Gastroesophageal sphincter (tissue), 4 donors: ENCODE results near the gene OR10W1. TPM values are rescaled to one million over a fixed set of nuclear protein-coding genes. Genes with fewer than 3 reads are reported as not detected.

Source experiments
- ATAC-seq: fragments of 150-250 bp; one replicate; pipeline ENCODE4 v1.9.1; 2016; ENCODE audit warnings: mild to moderate bottlenecking, moderate library complexity
- H3K27ac ChIP-seq, 4 donors: fragments of 200-600 bp; sonication (generic) in 3 of 4; 1 replicate in 3 of 4; 2 replicates in 1 of 4; pipeline ENCODE4 v1.5.1; 2016 to 2019
- H3K27me3 ChIP-seq: fragments of 200-600 bp; sonication (generic); one replicate; pipeline ENCODE4 v1.5.1; 2019
- H3K36me3 ChIP-seq, 2 donors: fragments of 200-600 bp; sonication (generic); one replicate each; pipeline ENCODE4 v1.5.1; 2019; ENCODE audit warnings: control low read depth in 1 of 2
- H3K4me1 ChIP-seq, 3 donors: fragments of 200-600 bp; sonication (generic); 1 replicate in 2 of 3; 2 replicates in 1 of 3; pipeline ENCODE4 v1.5.1; 2016 to 2019; ENCODE audit warnings: control low read depth in 2 of 3
- H3K4me3 ChIP-seq, 2 donors: fragments of 200-600 bp; sonication (generic); one replicate each; pipeline ENCODE4 v1.5.1; 2019; ENCODE audit warnings: mild to moderate bottlenecking in 1 of 2, moderate library complexity in 1 of 2
- H3K9me3 ChIP-seq, 3 donors: fragments of 200-600 bp; sonication (generic); one replicate each; pipeline ENCODE4 v1.5.1; 2017 to 2019; ENCODE audit warnings: control low read depth in 2 of 3
- EP300 ChIP-seq: sonication (generic); formaldehyde crosslinking; IDR thresholded peaks from one replicate; pipeline ENCODE4 v1.6.1; 2017; ENCODE audit warnings: antibody characterized with exemption, mild to moderate bottlenecking
- POLR2A ChIP-seq, 2 donors: fragments of 450-650 bp; IDR thresholded peaks; one replicate each; pipeline ENCODE4 v1.6.1; 2017; ENCODE audit warnings: antibody characterized with exemption in 2 of 2, mild to moderate bottlenecking in 2 of 2, moderate library complexity in 1 of 2
- POLR2AphosphoS5 ChIP-seq: sonication (generic); formaldehyde crosslinking; IDR thresholded peaks from one replicate; pipeline ENCODE4 v1.6.1; 2017; ENCODE audit warnings: antibody characterized with exemption
- WGBS, 2 donors: methylation state at CpG; one replicate each; pipeline ENCODE4 v1.1.5; 2018; ENCODE audit warnings: low coverage in 1 of 2; 5-methylcytosine and 5-hydroxymethylcytosine counted together
- total RNA-seq, 4 donors: library from RNA; depleted of rRNA; stranded (reverse); fragments of >200 nt; gene quantifications; one replicate each; pipeline ENCODE4 v1.1.0, GENCODE V29; 2016
- TF ChIP-seq, protein P1 (sequence below), 4 experiments: fragments of 200-600 bp in 2 of 4; fragments of 450-650 bp in 2 of 4; sonication (generic) in 1 of 4; IDR thresholded peaks; one replicate each; pipeline ENCODE4 v1.5.1; 2017 to 2019; ENCODE audit warnings: antibody characterized with exemption in 4 of 4, mild to moderate bottlenecking in 2 of 4, moderate library complexity in 2 of 4

The OR10W1 gene
- total RNA-seq, 4 donors from 2014 or later: not detected

GRCh38 chr11:58286249-58286648, 18.2 kb upstream of the OR10W1 start:
- no peak for ATAC-seq
- Histone ChIP-seq H3K27ac (no peak overlapping the region), H3K36me3 (no peaks in the 10 kb centered on the region), H3K27me3 (peaks cover 13% of the 10 kb centered on the region), H3K9me3 (peaks cover 0 to 11% (median 0%) of the 10 kb centered on the region in 3 donors), H3K4me3 (no peak overlapping the region), H3K4me1 (no peaks in the 10 kb centered on the region)
- TF ChIP-seq POLR2A (IDR thresholded peaks at IDR 0.05) (no peak), POLR2AphosphoS5 (no peak), EP300 (no peak)
- TF ChIP-seq, protein P1, sequence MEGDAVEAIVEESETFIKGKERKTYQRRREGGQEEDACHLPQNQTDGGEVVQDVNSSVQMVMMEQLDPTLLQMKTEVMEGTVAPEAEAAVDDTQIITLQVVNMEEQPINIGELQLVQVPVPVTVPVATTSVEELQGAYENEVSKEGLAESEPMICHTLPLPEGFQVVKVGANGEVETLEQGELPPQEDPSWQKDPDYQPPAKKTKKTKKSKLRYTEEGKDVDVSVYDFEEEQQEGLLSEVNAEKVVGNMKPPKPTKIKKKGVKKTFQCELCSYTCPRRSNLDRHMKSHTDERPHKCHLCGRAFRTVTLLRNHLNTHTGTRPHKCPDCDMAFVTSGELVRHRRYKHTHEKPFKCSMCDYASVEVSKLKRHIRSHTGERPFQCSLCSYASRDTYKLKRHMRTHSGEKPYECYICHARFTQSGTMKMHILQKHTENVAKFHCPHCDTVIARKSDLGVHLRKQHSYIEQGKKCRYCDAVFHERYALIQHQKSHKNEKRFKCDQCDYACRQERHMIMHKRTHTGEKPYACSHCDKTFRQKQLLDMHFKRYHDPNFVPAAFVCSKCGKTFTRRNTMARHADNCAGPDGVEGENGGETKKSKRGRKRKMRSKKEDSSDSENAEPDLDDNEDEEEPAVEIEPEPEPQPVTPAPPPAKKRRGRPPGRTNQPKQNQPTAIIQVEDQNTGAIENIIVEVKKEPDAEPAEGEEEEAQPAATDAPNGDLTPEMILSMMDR (IDR thresholded peaks at IDR 0.05): no peak
- 0 to 24% methylated on average over 1 of the region's 1 CpG for WGBS, 2 donors

GRCh38 chr11:58285483-58286040, 17.5 kb upstream of the OR10W1 start:
- WGBS, 2 donors: 43 to 57% methylated on average over 3 of the region's 5 CpGs
- Histone ChIP-seq H3K27ac (no peak overlapping the region), H3K36me3 (no peaks in the 10 kb centered on the region), H3K4me3 (no peak overlapping the region), H3K4me1 (no peaks in the 10 kb centered on the region), H3K27me3 (peaks cover 13% of the 10 kb centered on the region), H3K9me3 (peaks cover 0 to 11% (median 0%) of the 10 kb centered on the region in 3 donors)
- TF ChIP-seq, protein P1 (IDR thresholded peaks at IDR 0.05): no peak
- no peak for TF ChIP-seq EP300
- no peak for TF ChIP-seq POLR2A (IDR thresholded peaks at IDR 0.05)
- no peak for TF ChIP-seq POLR2AphosphoS5
- no peak for ATAC-seq

DNA sequence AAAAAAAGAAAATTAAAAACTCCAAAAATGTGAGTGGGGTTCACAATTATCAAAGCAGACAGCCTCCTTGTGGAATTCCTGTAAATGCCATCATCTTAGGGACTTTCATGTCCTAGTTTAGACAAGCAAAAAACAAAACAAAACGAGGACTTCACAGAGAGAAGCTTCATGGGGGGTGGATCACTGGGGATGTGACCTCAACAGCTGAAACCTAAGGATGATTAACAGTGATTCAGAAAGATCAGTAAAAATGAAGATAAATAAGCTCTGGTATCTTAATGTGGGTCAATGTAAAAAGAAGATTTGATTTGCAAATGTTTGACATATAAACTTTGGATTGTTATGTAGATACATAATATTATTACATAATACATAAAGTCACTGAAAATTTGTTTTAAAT, 8.1 kb upstream of the OR10W1 start:
- 7% methylated on average over 1 of the region's 1 CpG; no CpG with 5 or more reads in 1 of the 2 donors for WGBS, 2 donors
- no peak for ATAC-seq
- Histone ChIP-seq H3K9me3 (peaks cover 0 to 15% (median 0%) of the 10 kb centered on the region in 3 donors), H3K27ac (no peak overlapping the region), H3K4me1 (no peaks in the 10 kb centered on the region), H3K4me3 (no peak overlapping the region), H3K27me3 (no peaks in the 10 kb centered on the region), H3K36me3 (no peaks in the 10 kb centered on the region)
- TF ChIP-seq POLR2A (IDR thresholded peaks at IDR 0.05) (no peak), EP300 (no peak), POLR2AphosphoS5 (no peak)
- TF ChIP-seq, protein P1 (IDR thresholded peaks at IDR 0.05): no peak

GRCh38 chr11:58275002-58275401, 6.9 kb upstream of the OR10W1 start:
- Histone ChIP-seq H3K36me3 (no peaks in the 10 kb centered on the region), H3K4me1 (no peaks in the 10 kb centered on the region), H3K9me3 (peaks cover 0 to 15% (median 0%) of the 10 kb centered on the region in 3 donors), H3K4me3 (no peak overlapping the region), H3K27me3 (no peaks in the 10 kb centered on the region), H3K27ac (no peak overlapping the region)
- no peak for ATAC-seq
- TF ChIP-seq, protein P1 (IDR thresholded peaks at IDR 0.05): no peak
- TF ChIP-seq POLR2AphosphoS5 (no peak), POLR2A (IDR thresholded peaks at IDR 0.05) (no peak), EP300 (no peak)
- 67% methylated on average over 2 of the region's 2 CpGs for WGBS, 2 donors

GRCh38 chr11:58259983-58260382, 8.1 kb downstream of the OR10W1 start:
- no peaks in the 10 kb centered on the region for H3K36me3 ChIP-seq
- WGBS, 2 donors: 62 to 89% methylated on average over 2 of the region's 2 CpGs
- TF ChIP-seq EP300: no peak
- TF ChIP-seq, protein P1 (IDR thresholded peaks at IDR 0.05): no peak
- TF ChIP-seq POLR2A (IDR thresholded peaks at IDR 0.05): no peak
- no peak for TF ChIP-seq POLR2AphosphoS5
- peaks cover 0 to 17% (median 0%) of the 10 kb centered on the region in 3 donors for H3K9me3 ChIP-seq
- no peaks in the 10 kb centered on the region for H3K4me1 ChIP-seq
- H3K27ac ChIP-seq: no peak overlapping the region
- no peak for ATAC-seq
- no peak overlapping the region for H3K4me3 ChIP-seq
- no peaks in the 10 kb centered on the region for H3K27me3 ChIP-seq
